Activated T-cell treated with anti-CD3 and anti-CD28 coated beads, Interleukin-2, amount 50 U/mL, for 4 hours (primary cell): ENCODE measurements around the gene CGRRF1. TPM values are rescaled to one million over a fixed set of nuclear protein-coding genes. Genes with fewer than 3 reads are reported as not detected.

ENCODE experiments used
- ATAC-seq, 2 donors: fragments of 200-7000 bp; cut with Tn5 transposase; one replicate each; pipeline ENCODE4 v1.10.0; 2021
- DNase-seq: peaks from one replicate; pipeline ENCODE4 v3.0.0-alpha.2; 2020
- H3K27me3 Mint-ChIP-seq: one replicate; pipeline ENCODE4 v1.8.0; 2021; ENCODE audit warnings: low read depth, mixed read lengths
- H3K36me3 Mint-ChIP-seq: one replicate; pipeline ENCODE4 v1.8.0; 2022; ENCODE audit warnings: mixed read lengths; ENCODE audit not compliant: insufficient read depth
- H3K4me1 Mint-ChIP-seq: one replicate; pipeline ENCODE4 v1.8.0; 2021; ENCODE audit warnings: low read depth, mixed read lengths
- H3K4me3 Mint-ChIP-seq: one replicate; pipeline ENCODE4 v1.8.0; 2021; ENCODE audit warnings: mild to moderate bottlenecking, moderate library complexity, mixed read lengths
- H3K9me3 Mint-ChIP-seq: one replicate; pipeline ENCODE4 v1.8.0; 2021; ENCODE audit warnings: mixed read lengths
- total RNA-seq, 3 donors: library from RNA; stranded (reverse); gene quantifications; one replicate each; pipeline ENCODE4 v1.2.1, GENCODE V29; 2021

Gene CGRRF1
- total RNA-seq, 3 donors from 2014 or later: 9.4 to 11.8 (median 9.9) TPM

DNA sequence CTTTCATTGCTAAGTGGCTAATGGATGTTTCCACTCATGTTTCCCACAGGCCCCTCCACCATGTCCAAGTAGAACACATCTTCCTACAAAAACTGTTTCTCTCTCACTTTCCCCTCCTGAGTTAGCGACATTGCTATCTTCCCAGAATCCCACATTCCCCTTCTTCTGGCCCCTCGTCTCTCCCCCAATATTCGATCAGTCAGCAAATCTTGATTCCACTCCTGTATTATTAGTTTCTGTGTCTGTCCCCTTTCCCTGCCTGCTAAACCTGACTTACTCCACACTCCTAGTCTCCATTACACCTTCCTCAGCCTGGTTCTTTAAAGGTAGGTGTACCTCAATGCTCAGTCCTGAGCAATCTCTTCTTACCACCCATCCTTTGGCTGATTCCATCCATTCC, 37.9 kb downstream of the CGRRF1 start:
- DNase-seq: no peak
- no peak for ATAC-seq
- H3K27me3 Mint-ChIP-seq: no peaks in the 10 kb centered on the region
- no peaks in the 10 kb centered on the region for H3K36me3 Mint-ChIP-seq
- H3K9me3 Mint-ChIP-seq: no peaks in the 10 kb centered on the region
- no peaks in the 10 kb centered on the region for H3K4me1 Mint-ChIP-seq
- H3K4me3 Mint-ChIP-seq: no peak overlapping the region

DNA sequence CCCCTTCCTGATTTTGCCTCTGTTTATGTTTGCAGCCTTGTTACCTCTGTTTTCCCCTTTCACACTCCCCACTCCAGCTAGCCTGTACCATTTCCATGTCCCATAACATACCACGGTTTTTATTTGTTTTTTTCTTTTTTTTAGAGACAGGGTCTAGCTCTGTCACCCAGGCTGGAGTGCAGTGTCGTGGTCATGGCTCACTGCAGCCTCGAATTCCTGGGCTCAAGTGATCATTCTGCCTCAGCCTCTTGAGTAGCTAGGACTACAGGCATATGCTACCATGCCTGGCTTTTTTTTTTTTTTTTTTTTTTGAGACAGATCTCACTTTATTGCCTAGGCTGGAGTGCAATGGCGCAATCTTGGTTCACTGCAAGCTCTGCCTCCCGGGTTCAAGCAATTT, 38.8 kb downstream of the CGRRF1 start:
- no peaks in the 10 kb centered on the region for H3K4me1 Mint-ChIP-seq
- peaks cover 1% of the 10 kb centered on the region for H3K27me3 Mint-ChIP-seq
- H3K4me3 Mint-ChIP-seq: no peak overlapping the region
- no peak for DNase-seq
- H3K9me3 Mint-ChIP-seq: no peaks in the 10 kb centered on the region
- no peaks in the 10 kb centered on the region for H3K36me3 Mint-ChIP-seq
- no peak for ATAC-seq

DNA sequence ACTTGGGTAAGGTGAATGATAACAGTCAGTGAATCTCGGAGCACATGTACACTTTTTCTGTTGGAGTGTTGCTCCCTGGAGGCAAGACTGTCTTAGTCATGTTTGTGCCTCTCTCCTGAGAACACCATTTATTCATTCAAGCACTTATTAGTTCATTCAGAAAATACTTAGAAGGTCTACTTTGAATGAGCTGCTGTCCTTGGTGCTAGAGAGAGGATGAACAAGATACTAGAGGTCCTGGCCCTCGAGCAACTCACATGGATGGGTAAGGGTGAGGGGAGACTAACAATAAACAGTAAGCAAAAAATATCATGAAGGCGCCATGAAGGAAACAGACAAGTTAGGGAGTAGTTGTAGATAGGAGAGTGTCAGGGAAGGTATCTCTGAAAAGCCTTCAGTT, 40.2 kb downstream of the CGRRF1 start:
- H3K9me3 Mint-ChIP-seq: no peaks in the 10 kb centered on the region
- H3K36me3 Mint-ChIP-seq: no peaks in the 10 kb centered on the region
- no peaks in the 10 kb centered on the region for H3K4me1 Mint-ChIP-seq
- DNase-seq: no peak
- peaks cover 4% of the 10 kb centered on the region for H3K27me3 Mint-ChIP-seq
- no peak overlapping the region for H3K4me3 Mint-ChIP-seq
- ATAC-seq: no peak

DNA sequence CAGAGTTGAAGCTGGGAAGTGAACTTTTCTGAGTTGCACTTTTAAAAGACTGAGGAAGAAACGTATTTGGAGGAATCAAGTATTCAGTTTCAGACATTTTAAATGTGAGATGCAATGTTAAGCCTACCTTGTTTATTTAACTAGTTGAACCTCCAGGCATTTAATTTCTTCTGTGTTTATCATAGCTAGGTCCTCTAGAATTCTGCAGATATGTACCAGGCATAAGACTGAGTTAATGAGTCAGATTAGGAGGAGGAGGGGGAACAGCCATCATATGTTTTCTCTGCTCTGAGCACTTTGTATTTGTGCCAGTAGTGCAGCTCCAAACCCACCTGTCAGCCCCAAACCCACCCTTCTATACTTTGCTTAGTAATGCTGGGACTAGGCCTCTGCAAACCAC, 40.8 kb downstream of the CGRRF1 start:
- DNase-seq: no peak
- Mint-ChIP-seq H3K4me1 (no peaks in the 10 kb centered on the region), H3K4me3 (no peak overlapping the region), H3K36me3 (no peaks in the 10 kb centered on the region), H3K9me3 (no peaks in the 10 kb centered on the region), H3K27me3 (peaks cover 4% of the 10 kb centered on the region)
- ATAC-seq: no peak

DNA sequence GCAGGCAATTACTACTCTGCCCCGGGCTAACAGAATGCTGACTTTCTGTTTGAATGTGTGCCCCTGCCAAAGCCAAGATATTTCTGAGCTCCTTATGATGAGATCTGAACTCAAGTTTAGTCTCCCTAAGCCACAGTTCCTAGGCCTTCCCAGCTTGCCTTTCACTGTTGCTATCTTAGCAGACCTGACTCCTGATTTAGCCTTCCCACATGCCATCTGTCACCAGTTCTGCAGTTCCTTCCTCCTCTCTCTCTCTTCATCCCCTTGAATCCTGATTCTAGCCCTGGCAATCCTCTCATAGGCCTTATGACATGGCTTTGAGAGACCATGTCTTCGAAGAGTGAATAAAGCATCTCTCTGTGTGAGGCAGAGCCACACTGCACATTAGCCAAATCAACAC, 44.7 kb downstream of the CGRRF1 start:
- Mint-ChIP-seq H3K27me3 (peaks cover 6% of the 10 kb centered on the region), H3K9me3 (no peaks in the 10 kb centered on the region), H3K4me1 (no peaks in the 10 kb centered on the region), H3K36me3 (no peaks in the 10 kb centered on the region), H3K4me3 (no peak overlapping the region)
- ATAC-seq: no peak
- no peak for DNase-seq

DNA sequence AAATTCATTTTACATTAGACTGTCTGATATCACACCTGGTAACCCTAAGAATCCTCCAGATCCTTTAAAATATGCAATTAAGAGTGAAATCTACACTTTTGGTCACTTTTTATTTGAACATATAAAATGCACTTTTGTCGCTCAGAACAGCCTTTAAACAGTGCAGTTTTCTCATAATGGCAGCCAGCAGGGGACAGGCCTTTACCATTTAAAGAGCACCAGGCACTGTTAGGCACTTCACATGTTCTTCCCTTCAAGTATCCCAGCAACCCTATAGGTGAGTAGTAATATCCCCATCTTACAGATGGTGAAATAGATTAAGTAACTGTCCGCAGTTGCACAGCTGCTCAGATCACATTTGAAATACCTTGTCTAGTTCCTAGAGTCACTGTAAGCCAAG, 45.9 kb downstream of the CGRRF1 start:
- Mint-ChIP-seq H3K9me3 (no peaks in the 10 kb centered on the region), H3K27me3 (peaks cover 6% of the 10 kb centered on the region), H3K36me3 (no peaks in the 10 kb centered on the region), H3K4me3 (no peak overlapping the region), H3K4me1 (no peaks in the 10 kb centered on the region)
- ATAC-seq (no peak), DNase-seq (no peak)

DNA sequence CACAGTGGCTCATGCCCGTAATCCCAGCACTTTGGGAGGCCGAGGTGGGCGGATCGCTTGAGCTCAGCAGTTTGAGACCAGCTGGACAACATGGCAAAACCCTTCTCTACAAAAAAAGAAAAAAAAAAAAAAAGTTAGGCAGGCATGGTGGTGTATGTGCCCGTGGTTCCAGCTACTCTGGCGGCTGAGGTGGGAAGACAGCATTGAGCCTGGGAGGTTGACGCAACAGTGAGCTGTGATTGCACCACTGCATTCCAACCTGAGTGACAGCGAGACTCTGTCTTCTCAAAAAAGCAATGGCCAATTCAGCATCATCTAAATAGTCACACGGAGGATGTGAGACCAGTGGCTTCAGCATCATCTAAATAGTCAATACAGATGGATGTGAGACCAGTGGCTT, 46.8 kb downstream of the CGRRF1 start:
- ATAC-seq (no peak), DNase-seq (no peak)
- Mint-ChIP-seq H3K4me1 (no peaks in the 10 kb centered on the region), H3K9me3 (no peaks in the 10 kb centered on the region), H3K4me3 (no peak overlapping the region), H3K36me3 (no peaks in the 10 kb centered on the region), H3K27me3 (peaks cover 6% of the 10 kb centered on the region)

DNA sequence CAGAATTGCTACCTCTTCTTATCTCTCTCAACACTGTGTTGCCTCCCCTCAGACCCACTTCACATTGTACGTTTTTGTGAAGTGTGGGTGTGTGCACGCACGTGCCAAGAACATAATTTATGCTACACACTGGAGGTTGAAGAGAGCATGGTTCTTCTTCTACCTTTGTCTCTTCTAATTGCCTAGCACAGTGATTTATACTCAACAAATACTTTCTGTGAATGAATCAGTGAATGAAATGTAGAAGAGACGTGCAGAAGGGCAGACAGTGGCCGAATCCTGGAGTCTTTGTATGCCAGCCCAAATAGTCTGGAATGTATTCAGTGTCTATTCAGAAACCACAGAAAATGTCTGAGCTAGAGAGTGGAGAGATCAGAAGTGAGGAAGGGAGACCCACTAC, 52.6 kb downstream of the CGRRF1 start:
- Mint-ChIP-seq H3K4me1 (peaks cover 6% of the 10 kb centered on the region), H3K4me3 (no peak overlapping the region), H3K36me3 (no peaks in the 10 kb centered on the region), H3K27me3 (no peaks in the 10 kb centered on the region), H3K9me3 (no peaks in the 10 kb centered on the region)
- DNase-seq (no peak), ATAC-seq (no peak)

DNA sequence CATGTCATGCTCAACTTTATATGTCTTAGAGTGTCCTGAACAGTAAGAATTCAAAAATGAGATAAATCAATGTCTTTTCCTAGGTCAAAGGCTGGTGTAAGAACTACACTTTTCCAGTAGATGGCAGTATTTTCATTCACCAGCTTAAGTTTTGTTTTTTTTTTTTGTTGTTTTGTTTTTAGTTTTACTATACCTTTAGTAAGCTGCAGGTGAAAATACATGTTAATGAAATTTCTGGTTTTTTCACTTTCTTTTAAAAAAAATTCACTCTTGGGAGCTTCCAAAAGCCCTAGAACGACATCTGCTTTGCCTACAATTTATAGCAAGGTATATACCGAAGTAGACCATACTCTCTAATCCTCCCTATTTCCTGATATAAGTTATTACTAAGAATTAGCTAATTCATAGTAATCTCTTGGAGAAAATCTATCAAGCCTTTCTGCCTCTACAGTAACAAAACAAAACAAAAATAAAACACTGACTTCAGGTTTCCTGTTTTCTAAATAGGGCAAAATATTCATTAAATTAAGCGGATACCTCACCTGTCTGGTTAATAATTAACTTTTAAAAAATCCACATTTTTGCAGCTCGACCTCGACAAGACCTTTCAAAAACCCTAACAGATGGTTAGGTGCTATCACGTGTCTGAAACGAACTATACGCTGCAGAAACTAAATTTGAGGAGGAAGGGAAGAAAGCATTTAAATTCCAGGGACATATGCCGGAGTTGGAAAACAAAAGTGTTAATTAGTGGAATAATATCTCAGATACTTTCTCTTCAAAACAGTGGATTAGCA, 54.6 kb downstream of the CGRRF1 start:
- peaks cover 15% of the 10 kb centered on the region for H3K4me1 Mint-ChIP-seq
- no peak for DNase-seq

DNA sequence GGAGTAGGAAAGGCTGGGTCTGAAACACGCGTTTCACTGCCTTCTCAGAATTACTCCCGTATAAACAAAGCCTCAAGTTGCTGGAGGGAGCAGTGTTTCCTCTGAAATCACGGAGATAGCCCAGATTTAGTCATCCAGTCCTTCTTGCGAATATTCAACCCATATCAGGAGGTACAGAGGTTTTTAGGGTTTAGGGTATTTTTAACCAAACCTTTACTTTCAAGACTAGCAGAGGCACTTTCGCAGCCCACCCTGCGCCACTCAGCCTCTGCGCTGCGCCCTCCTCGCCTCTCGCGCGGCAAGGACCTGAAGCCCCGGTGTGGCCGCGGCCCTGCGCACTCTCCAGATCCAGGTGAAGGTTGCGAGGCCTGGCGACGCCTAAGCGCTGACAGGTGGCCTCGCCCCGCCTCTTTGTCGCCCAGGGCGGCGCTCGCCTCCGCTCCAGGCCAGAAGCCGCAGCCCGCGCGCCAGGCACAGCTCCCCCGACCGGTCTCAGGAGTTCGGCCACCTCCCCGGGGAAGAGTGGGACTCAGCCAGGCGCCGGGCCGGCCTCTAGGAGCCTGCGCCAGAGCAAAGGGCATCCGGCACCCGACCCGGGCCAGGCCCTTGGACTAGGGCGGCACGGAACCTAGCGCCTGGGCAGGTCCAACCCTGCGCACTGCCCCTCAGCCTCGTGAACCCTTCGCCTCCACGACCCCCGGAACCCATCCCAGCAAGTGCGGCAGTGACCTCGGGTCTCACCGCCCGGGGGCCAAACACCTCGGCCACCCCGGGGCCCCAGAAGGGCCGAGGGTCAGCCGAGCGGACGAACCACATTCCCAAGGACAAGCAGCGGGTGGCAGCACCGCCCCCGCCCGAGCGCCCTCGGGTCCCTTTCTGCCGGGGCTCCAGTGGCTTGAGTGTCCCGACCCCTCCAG, 55.4 kb downstream of the CGRRF1 start:
- peak overlapping the region; percentile 76 for H3K4me3 Mint-ChIP-seq
- H3K36me3 Mint-ChIP-seq: no peaks in the 10 kb centered on the region
- DNase-seq: peak; percentile 52
- H3K4me1 Mint-ChIP-seq: peaks cover 15% of the 10 kb centered on the region
- H3K9me3 Mint-ChIP-seq: no peaks in the 10 kb centered on the region
- peak; percentile 30 to 35 for ATAC-seq
- H3K27me3 Mint-ChIP-seq: peaks cover 10% of the 10 kb centered on the region

More for the DNA sequence above, 54.6 kb downstream of the CGRRF1 start:
- H3K27me3 Mint-ChIP-seq: peaks cover 6% of the 10 kb centered on the region
- H3K36me3 Mint-ChIP-seq: no peaks in the 10 kb centered on the region
- ATAC-seq: no peak
- H3K4me3 Mint-ChIP-seq: peak overlapping the region; percentile 76
- no peaks in the 10 kb centered on the region for H3K9me3 Mint-ChIP-seq

DNA sequence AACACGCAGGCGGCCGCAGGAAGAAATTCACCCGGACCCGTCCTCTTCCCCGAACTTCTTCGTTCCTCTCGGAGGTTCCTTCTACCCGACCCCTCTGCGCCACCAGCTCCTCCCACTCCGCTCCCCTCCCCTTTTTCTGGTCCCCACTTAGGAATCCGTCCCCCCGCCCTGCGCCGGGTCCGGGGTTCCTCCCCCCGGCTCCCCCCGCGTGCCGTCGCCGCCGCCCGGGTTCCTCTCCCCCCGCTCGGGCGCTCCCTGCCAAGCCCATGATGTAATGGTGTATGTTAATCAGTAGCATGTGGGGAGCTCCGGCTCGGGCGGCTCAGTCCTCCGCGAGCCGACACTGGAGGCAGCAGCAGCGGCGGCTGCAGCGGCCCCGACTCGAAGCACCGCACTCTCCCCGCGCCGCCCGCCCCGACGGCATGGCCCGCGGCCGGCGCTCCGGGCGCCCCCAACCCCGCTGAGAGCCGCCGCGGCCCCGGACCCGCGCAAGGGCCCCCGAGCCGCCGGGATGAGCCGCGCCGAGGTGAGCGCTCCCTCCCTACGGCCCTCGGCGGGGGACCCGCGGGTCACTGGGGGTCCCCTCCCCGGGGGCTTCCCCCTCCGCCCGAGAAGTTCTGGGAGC, 56.2 kb downstream of the CGRRF1 start:
- Mint-ChIP-seq H3K36me3 (no peaks in the 10 kb centered on the region), H3K27me3 (peaks cover 12% of the 10 kb centered on the region), H3K9me3 (no peaks in the 10 kb centered on the region), H3K4me3 (peak overlapping the region; percentile 76), H3K4me1 (peaks cover 15% of the 10 kb centered on the region)
- peak; percentile 81 for DNase-seq
- ATAC-seq: peak; percentile 74 to 76

DNA sequence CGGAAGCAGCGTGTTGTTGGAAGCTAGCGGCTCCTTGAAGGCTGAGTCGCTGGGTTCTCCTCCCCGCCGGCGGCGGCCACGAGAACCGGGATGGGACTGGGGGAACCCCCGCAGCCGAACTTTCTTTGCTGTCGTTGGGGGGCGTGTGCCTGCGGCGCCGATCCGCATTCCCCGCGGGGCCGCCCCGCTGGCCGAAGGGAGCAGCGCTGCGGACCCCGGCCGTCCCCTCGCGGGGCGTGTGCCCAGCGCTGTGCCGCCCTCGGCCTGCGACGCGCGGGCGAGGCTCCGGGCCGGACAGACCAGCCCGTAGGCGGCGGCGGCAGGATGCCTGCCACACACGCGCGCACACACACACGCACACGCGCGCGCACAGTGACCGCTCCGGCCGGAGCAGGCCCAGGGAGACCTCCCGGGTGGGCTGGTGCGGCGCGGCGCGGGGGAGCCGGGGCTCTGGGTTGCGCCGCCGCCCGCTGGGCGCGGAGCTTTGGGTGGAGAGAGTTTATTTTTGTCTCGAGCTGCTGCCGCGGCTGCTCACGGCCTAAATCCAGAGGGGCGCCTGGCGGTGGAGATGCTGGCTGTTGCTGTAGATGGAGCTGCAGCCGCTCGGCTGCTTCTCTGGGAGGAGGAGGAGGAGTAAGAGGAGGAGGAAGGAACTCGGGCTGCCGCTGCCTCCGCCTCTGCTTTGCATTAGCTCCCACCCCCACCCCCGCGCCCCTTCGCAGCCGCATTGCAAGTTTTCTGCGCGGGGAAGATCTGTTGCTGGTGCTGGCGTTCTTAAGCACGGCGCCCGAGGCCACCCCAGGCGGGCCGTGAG, 56.9 kb downstream of the CGRRF1 start, which contains the start of gene SAMD4A:
TSS of gene SAMD4A (plus strand) at position 719 of the 814 bp plus-strand sequence. CDS start 789 bp downstream, outside the sequence.
- Mint-ChIP-seq H3K9me3 (no peaks in the 10 kb centered on the region), H3K27me3 (peaks cover 12% of the 10 kb centered on the region), H3K4me1 (peaks cover 15% of the 10 kb centered on the region), H3K36me3 (no peaks in the 10 kb centered on the region), H3K4me3 (peak within 1 kb of the TSS; percentile 92)
- DNase-seq (peak; percentile 63), ATAC-seq (peak; percentile 21 to 29)

DNA sequence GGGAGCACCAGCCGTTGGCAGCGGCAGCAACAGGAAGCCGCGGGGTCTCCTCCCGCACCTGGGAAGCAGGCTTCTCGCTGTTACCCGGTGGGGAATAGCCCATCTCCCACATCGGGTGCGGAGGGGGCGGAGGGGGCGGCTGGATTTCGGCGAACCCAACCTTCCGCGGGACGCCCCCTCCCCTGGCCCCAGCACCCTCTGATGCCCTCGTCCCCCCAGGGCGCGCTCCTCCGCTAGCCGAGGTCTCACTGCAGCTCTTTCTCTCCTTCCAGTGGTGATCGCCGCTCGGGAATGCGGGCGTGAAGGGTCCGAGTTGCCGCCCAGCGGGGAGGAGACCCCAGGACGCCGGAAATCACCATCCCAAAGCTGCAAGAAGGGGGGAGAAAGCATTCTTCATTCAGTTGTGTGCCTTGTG, 57.5 kb downstream of the CGRRF1 start:
- Mint-ChIP-seq H3K4me3 (peak overlapping the region; percentile 92), H3K27me3 (peaks cover 12% of the 10 kb centered on the region), H3K36me3 (peaks cover 4% of the 10 kb centered on the region), H3K4me1 (peaks cover 15% of the 10 kb centered on the region), H3K9me3 (peaks cover 4% of the 10 kb centered on the region)
- ATAC-seq: no peak
- DNase-seq: no peak
